ENCODE results near the gene IL4I1. TPM values are rescaled to one million over a fixed set of nuclear protein-coding genes. Genes with fewer than 3 reads are reported as not detected.

IL4I1 gene
- total and polyA plus RNA-seq, 11 donors, result 0.27 to 21.6 (median 0.44) TPM; not detected in 4

- TF ChIP-seq POLR2A (IDR thresholded peaks at IDR 0.05) (no peak), CTCF (IDR thresholded peaks at IDR 0.05) (no peak)
- H3K4me3 ChIP-seq, result peak overlapping the region; percentile 52 to 98 (median 83)
- 9 to 14% (median 10%) methylated on average over 27 to 41 of the region's 41 CpGs for WGBS, 4 donors
- H3K36me3 ChIP-seq, result peaks cover 2 to 52% (median 45%) of the 10 kb centered on the region in 9 donors
- no peaks in the 10 kb centered on the region for H3K27me3 ChIP-seq
- H3K4me1 ChIP-seq, result peaks cover 0 to 28% (median 19%) of the 10 kb centered on the region in 12 donors
- peak; percentile 63 to 80 (median 77) for ATAC-seq
- intact Hi-C loops (cut with DNase I), result loop anchor here in 6 of 10 donors (1.0 to 5.0 kb wide), 10 partner anchors 49 to 425 kb away; partner anchors contain the start of genes AP2A1 (in 3 of the 6), FUZ (in 3 of the 6), ADM5 (in 1 of the 6) and ALDH16A1 (in 1 of the 6)
- H3K9me3 ChIP-seq, result no peaks in the 10 kb centered on the region
- peak; percentile 98 to 99 (median 99) for DNase-seq
- peak overlapping the region; percentile 96 to 100 (median 98) for H3K27ac ChIP-seq
Measured at GRCh38 chr19:49877879-49878743, 18.6 kb downstream of the IL4I1 start.

- TF ChIP-seq POLR2A (IDR thresholded peaks at IDR 0.05), result peak; percentile 58 to 70
- no peak for TF ChIP-seq CTCF (IDR thresholded peaks at IDR 0.05)
- peak within 1 kb of the TSS; percentile 96 to 100 (median 98) for H3K27ac ChIP-seq
- peak within 1 kb of the TSS; percentile 72 to 99 (median 87) for H3K4me3 ChIP-seq
- peak; percentile 99 to 100 (median 99) for DNase-seq
- H3K4me1 ChIP-seq, result peaks cover 0 to 30% (median 19%) of the 10 kb centered on the region in 12 donors
- peaks cover 2 to 45% (median 38%) of the 10 kb centered on the region in 9 donors for H3K36me3 ChIP-seq
- 0 to 1% (median 0%) methylated on average over 45 to 61 of the region's 61 CpGs for WGBS, 4 donors
- no peaks in the 10 kb centered on the region for H3K27me3 ChIP-seq
- intact Hi-C loops (cut with DNase I), result loop anchor here in 6 of 10 donors (1.0 to 5.0 kb wide), 10 partner anchors 50 to 424 kb away; partner anchors contain the start of genes AP2A1 (in 3 of the 6), FUZ (in 3 of the 6), ADM5 (in 1 of the 6) and ALDH16A1 (in 1 of the 6)
- peak; percentile 84 to 90 (median 87) for ATAC-seq
- H3K9me3 ChIP-seq, result no peaks in the 10 kb centered on the region
Measured at GRCh38 chr19:49877020-49877878, 19.4 kb downstream of the IL4I1 start, which contains the start of the genes AKT1S1 and TBC1D17. AKT1S1 (minus strand) TSS chr19:49877355; CDS start chr19:49873295, 4,060 bp downstream. TBC1D17 (plus strand) TSS chr19:49877702; CDS start chr19:49877724, 22 bp downstream.

GRCh38 chr19:49876422-49877019 lies 20.2 kb downstream of the IL4I1 start:
- TF ChIP-seq POLR2A (IDR thresholded peaks at IDR 0.05) (peak in 1 of 2 donors; percentile 54), CTCF (IDR thresholded peaks at IDR 0.05) (no peak)
- DNase-seq (peak; percentile 98 to 99 (median 98)), ATAC-seq (peak; percentile 79 to 84 (median 80))
- Histone ChIP-seq H3K9me3 (no peaks in the 10 kb centered on the region), H3K4me1 (peaks cover 0 to 31% (median 19%) of the 10 kb centered on the region in 12 donors), H3K27ac (peak overlapping the region; percentile 96 to 100 (median 98)), H3K4me3 (peak overlapping the region; percentile 72 to 99 (median 87)), H3K27me3 (no peaks in the 10 kb centered on the region), H3K36me3 (peaks cover 2 to 44% (median 31%) of the 10 kb centered on the region in 9 donors)
- WGBS, 4 donors, result 0 to 1% (median 0%) methylated on average over 21 to 46 of the region's 46 CpGs
- intact Hi-C loops (cut with DNase I), result loop anchor here in 6 of 10 donors (1.0 to 5.0 kb wide), 10 partner anchors 51 to 424 kb away; partner anchors contain the start of genes AP2A1 (in 3 of the 6), FUZ (in 3 of the 6), ADM5 (in 1 of the 6) and ALDH16A1 (in 1 of the 6)
